GM19025 (cell line): Measurements from ENCODE around the gene NUB1.

Experiments
- ATAC-seq: cut with Tn5 transposase; IDR thresholded peaks from one replicate; pipeline ENCODE4 v1.9.1; 2021; ENCODE audit warnings: mild to moderate bottlenecking, low read depth, moderate library complexity; ENCODE audit not compliant: unreplicated experiment

The NUB1 gene

GRCh38 chr7:151374726-151375125 is 33.1 kb downstream of the NUB1 start:
- no peak for ATAC-seq

- ATAC-seq: no peak
Observed at GRCh38 chr7:151375530-151376217, 34.1 kb downstream of the NUB1 start.

- ATAC-seq: no peak
Observed at GRCh38 chr7:151376218-151376902, 34.7 kb downstream of the NUB1 start.

DNA sequence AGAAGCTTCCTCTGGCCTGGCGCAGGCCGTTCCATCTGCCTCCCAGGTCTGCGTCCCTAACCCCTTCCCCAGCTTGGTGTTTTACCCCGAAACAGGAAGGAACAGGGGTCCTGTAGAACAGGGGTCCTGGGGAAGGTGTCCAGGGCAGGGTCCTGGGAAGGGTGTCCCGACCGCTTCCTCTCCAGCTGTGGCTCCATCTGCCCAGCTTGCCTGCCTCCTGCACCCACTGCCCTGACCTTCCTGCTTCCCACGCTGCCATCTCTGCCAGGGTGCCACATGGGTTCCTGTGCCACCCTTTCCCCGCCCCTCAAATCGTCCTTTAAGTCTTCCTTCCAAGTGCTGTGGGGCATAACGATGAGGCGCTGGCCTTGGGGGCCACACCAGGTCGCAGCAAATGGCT is 35.8 kb downstream of the NUB1 start:
- no peak for ATAC-seq

- no peak for ATAC-seq
Observed at GRCh38 chr7:151378011-151378410, 36.4 kb downstream of the NUB1 start.

DNA sequence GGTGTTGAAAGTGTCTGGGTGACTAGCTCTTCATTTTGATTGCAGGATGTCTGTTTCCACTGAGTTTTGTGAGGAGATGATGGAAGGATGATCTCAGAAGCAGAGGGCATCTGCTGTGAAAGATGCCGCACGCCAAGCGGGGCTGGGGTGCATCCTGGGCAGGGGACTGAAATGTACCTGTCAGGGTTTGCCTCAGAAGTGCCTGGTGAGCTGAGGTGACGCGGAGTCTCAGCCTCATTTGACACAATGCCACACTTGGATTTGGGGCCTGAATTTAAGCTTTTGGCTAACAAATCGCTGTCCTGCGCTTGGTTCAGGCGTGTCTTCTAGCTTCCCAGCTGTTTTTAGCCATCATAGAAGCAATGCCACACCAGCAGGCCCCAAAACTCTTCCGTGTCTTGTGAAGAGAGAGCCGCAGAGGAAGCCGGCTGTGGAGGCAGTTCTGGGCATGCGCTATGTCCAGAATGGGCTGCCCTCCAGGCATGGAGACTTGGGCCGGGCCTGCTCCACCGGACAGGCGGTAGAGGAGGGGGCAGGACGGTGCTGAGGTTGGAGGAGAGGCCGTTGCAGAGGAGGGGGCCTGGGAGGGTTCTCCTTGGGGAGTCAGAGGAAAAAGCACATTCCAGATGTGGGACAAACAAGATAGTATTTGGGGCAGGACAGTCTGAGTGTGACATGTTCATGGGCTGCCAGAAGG is 37.0 kb downstream of the NUB1 start:
- ATAC-seq: no peak

GRCh38 chr7:151379193-151379520 is 37.5 kb downstream of the NUB1 start:
- ATAC-seq: no peak

- no peak for ATAC-seq
Observed at GRCh38 chr7:151379534-151380198, 38.1 kb downstream of the NUB1 start.

DNA sequence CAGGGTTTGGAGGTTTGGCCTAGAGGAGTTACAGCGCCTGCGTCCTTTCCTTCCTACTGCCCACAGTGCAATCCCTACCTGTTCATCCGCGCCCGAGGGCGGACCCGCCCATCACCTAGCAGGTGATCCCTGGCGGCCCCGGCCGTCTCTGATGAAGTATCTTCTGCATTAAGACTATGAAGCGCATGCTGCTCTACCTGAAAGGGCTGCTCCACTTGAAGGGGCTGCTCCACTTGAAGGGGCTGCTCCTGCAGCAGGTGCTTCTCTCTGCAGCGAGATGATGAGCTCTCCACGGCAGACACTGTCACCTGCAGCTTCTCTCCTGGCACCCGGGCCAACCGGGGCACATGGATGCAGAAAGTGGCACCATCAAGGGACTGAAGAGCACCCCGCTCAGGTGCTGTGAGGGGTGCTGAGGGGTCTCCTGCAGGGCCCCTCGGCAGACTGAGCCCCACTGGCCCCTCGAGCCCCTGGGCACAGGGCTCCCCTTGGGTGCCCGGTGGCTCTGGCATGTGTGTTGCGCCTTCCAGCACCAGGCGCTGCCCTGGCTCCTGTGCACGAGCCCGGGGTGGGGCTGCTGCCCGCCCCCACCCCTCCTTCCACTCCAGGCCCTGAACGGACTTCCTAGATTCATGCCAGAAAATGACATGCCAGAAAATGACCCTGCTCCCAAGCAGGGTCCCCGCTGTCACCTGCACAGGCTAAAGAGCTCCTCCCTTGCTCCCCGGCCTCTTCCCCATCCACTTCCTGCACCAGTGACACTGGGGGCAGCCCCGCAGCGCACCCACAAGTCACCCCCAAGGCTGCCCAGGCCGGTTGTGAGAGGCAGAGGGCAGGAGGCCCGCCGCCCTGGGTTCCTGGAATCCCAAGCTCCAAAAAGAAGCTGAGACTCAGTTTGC is 38.8 kb downstream of the NUB1 start:
- no peak for ATAC-seq

- ATAC-seq: no peak
Observed at GRCh38 chr7:151381098-151381347, 39.4 kb downstream of the NUB1 start.

GRCh38 chr7:151381348-151382078 is 39.9 kb downstream of the NUB1 start:
- no peak for ATAC-seq

DNA sequence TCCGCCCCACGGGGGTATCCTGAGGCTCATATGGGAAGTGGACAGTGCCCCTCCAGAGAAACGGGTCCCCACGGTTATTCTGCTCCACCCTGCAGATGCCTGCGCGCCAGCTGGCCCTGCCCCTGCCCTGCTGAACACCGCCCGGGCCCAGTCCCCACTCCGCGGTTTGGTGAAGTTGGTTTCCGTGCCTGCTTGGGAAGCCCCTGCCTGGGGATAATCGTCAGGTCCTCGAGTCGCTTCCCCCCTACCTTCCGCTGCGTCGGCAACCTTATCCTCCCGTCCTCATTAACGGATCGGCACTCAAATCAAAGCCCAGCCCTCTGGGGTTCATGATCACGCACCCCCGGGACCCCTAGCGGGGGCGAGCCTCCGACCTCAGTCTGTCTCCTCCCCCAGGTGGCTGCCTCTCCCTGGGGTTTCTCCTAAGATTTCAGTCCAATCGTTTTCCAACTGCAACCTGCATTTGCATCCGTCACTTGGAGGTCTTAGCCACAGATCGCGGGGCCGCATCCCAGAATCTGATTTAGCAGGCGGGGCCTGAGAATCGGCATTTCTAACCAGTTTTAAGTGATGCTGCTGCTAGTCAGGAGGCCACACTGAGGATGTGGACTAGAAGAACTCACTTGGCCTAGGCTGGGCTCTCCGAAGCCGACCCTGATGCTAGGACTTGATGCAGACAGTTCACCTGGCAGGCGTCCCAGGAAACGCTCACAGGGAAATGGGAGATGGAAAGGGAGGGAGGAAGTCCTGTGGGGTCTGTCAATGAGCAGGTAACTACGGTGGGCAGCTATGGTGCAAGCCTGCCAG is 40.7 kb downstream of the NUB1 start:
- ATAC-seq: no peak

- no peak for ATAC-seq
Observed at GRCh38 chr7:151383638-151384351, 42.2 kb downstream of the NUB1 start.

DNA sequence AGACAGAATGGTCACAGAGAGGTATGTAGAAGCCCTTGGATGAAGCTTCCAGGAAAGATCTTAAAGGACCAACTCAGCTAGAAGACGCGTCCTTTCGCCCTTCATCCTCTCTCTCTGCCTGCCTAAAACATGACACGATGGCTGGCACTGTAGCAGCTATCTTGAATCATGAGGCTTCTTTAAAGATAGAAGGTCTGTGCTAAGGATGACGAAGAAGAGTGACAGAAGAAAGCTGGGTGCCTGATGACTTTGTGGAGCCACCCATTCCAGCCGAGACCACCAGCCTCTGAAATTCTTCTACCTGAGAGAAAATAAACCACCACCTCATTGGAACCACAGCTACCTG is 42.7 kb downstream of the NUB1 start:
- no peak for ATAC-seq

- ATAC-seq: no peak
Observed at GRCh38 chr7:151384776-151385625, 43.4 kb downstream of the NUB1 start.

DNA sequence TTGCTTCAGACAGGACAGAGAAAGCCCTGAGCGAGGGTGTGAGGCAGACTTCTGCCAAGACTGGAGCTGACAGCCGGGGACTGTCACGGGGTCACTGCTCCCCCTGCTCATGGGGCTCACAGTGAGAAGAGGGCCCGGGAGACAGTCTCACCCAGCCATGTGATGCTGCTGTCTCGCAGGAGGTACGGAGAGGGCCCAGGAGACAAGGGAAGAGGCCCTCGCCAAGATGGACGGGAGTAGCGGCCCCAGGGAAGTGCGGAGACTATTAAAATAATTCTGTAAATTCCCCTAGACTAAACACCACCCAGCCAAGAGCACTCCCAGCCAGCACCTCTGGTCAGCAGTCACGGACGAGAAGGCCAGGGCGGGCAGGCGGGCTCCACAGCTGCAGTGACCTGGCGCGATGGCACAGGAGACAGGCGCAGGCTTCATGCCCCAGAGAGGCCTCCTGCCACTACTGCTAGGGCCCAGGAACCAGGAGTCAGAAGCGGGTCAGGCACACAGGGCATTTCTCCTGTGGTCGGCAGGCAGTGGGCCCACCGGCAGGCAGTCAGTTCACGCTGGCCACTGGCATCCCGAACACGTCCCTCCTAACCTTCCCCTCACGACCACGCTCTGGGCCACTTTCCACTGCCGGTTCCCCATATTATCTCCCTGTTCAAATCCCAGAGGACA is 44.2 kb downstream of the NUB1 start:
- no peak for ATAC-seq
